Stimulated activated CD8-positive, alpha-beta memory T cell treated with anti-CD3 and anti-CD28 coated beads, Interleukin-7, amount 100 ng/mL, for 1 hour (primary cell): Measurements from ENCODE around the gene DPYD.

Experiments
- DNase-seq, 2 donors: peaks; one replicate each; pipeline ENCODE4 v3.0.0-alpha.2; 2020; ENCODE audit warnings: low read depth in 2 of 2

DPYD gene

DNA sequence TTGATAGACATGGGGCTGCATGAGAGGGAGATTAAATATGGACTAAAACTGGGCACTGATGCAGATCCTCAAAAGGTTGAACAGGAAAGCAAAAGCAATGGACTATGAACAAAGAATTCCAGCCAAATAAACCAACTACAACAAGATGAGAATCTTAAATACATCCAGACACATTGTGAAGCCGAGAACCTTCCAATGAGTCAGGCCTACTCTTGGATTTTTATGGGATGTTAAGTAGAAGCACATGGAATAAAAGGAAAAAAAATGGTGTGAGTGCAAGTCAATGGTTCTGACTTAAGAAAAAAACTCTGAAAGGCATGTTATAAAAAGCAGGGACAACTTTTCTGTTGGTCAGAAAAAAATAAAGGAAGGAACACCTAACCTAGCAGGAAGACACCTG lies 227.2 kb downstream of the DPYD start:
- no peak for DNase-seq

DNA sequence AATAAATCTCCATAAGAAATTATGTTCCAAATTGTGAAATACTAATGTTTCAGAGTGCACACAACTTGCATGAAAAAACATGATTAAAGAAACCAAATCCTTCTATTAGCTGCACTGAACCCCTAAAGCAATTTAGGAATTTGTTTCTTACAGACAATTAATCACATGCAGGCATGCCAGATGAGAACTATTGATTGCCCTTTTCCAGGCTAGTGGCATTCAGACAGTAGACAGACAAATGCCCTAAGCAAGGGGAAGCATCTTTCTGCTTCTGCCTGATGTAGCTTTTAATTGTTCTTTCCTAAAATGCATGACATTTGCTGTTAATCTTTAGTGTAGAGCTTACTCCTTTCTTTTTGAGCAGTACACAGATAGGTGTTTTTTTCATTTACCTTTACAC lies 229.5 kb downstream of the DPYD start:
- no peak for DNase-seq

DNA sequence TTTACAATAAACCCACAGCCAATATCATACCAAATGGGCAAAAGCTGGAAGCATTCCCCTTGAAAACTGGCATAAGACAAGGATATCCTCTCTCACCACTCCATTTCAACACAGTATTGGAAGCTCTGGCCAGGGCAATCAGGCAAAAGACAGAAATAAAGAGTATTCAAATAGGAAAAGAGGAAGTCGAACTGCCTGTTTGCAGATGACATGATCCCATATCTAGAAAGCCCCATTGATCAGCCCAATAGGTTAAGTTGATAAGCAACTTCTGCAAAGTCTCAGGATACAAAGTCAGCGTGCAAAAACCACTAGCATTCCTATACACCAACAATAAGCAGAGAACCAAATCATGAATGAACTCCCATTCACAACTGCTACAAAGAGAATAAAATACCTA lies 235.5 kb downstream of the DPYD start:
- DNase-seq = no peak

DNA sequence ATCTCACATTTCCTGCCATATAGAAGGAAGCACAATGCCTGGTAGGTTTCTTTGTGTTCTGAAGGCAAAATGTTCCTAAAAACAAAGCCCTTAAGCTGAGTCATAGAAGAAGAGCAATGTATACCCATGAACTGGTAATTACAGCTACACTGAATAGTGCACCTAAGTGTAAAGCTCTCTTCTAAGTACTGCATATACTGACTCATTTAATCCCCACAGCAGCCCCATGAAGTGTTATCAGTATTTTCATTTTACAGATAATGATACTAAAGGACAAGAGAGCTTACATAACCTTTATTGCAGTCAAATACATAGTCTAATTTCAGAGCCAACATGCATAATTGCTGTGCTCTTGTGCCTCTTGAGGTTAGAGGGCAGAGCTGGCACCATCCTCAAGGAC lies 239.9 kb downstream of the DPYD start:
- DNase-seq = no peak

DNA sequence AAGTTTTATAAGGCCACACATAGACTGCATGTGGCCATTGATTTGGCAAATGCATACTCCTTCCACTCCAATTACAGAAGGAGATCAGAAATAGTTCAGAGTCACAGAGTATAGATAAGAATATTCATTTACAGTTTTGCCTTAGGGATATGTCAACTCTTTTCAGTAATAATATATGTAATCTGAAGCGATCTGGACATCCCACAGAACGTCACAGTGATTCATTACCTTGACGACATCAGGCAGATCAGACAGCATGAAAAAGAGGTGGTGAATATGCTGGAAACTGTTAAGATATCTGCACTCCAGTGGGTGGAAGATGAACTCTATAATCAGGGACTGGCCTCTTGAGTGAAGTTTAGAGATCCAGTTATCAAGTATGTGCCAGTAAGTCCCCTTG lies 240.4 kb downstream of the DPYD start:
- no peak for DNase-seq

DNA sequence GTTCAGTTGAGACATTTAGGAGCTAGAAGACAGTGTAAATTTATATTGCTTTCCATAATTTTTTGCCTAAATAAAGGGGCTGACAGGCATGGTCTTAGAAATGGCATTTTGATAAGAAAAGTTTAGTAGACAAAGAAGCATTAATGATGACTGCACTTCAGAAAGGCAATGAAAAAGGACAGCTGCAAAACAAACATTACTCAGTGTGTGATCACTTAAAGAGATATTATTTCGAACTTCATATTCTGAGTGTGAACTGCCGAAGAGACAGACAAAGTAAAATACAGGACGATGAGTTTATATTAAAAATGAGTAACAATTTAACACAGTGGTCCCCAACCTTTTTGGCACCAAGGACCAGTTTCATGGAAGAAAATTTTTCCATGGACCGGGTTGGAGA lies 243.1 kb downstream of the DPYD start:
- DNase-seq = no peak

DNA sequence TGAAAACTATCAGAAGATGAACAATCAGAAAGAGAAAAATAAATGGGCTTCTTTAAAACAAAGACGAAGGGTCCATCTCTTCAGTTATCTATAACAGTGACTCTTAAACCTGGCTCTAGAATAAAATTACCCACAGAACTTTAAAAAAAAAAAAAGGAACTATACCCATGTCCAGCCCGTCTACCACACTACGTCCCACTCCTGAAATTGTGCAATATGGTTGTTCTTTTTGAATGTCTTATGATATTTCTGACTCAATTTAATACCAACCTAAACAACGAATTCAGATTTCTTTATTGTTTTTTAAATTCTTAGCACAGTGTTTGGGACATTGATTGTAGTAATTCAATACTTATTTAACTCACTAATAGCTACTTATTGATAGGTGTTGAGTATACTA lies 246.3 kb downstream of the DPYD start:
- DNase-seq = no peak

DNA sequence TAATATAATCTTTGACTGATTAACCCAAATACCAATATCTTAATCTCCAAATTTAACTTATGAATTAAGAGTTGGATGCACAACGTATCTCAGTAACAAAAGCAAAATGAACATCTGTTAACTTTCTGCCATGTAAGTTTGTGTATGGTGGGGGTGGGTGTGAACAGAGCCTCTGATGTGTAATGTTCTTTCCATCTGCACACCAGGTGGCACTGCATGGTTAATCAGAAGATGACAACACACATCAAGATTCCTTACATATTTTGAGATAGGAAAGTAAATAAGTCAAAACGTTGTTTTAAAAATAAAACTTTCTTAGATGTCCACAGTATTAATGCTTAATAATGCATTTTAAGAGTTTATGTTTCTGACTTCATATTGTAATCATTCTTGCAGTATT lies 251.9 kb downstream of the DPYD start:
- no peak for DNase-seq

DNA sequence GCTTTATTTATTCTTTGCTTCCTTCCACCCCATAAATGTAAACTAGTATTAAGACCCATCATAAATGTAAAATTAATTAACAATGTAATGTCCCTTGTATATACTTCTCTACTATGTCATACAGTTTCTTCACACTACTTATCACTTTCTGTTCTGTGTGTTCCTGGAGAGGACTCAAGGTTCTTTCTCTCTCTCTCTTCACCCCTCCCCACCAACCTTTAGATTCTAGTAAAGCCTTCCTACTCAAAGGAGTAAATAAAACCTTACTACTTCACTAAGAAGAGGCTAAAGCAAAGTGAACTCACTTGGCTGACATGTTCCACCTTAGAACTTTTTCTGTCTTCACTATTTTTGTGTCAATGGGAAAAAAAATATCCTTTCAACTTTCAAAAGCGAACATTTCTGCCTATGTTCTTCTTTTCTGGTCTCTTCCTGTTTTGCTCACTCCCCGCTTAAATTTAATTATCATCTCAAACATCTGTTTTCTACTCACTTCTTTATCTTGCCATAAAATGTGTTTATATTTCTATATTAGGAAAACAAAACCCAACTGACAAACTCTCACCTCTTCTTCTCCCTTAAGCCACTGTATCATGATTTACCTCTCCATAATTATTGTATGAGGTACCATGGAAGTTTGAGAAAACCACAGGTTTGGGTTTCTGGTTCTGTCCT lies 260.3 kb downstream of the DPYD start:
- no peak for DNase-seq

DNA sequence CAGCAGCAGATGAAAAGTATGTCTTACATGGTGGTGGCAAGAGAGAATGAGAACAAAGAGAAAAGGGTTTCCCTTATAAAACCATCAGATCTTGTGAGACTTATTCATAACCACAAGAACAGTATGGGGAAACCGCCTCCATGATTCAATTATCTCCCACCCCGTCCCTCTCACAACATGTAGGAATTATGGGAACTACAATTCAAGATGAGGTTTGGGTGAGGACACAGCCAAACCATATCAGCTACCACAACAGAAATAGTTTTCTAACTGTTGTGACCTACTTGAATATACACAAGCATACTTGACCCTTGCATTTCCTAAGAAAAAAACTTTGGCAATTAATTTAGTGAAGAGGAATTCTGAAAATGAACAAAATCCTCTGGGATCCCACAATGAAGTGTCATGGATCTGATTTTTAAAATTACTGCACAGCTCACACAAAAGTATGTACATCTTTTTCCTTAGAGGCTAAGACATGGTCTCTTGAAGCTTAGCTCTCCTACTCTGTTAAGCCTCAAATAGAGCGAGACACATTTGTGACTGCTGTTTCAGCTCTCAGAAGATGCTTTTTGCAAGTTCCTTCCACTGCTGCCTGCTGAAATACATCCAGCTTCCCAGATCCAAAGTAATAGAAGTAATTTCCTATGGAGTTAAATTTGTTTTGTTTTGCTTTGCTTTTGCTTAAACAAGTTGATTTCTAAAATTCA lies 265.8 kb downstream of the DPYD start:
- no peak for DNase-seq

DNA sequence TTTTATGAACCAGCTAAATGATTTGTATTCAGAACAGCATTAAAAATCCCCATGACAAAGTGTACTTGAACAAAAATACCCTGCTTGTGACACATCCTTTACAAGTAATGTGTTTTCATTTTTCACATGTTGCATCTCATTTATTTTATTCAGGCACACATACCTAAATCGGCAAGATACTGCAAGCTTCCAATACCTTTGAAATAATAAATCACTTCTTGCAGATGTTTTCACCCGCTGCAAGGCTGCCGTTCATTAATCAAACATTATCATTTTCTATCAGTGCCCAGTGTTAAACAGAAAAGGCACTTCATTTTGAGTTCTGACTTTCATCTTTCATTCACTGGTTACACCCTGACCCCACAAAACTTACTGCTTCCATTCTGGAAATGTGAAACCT lies 269.6 kb downstream of the DPYD start:
- no peak for DNase-seq

DNA sequence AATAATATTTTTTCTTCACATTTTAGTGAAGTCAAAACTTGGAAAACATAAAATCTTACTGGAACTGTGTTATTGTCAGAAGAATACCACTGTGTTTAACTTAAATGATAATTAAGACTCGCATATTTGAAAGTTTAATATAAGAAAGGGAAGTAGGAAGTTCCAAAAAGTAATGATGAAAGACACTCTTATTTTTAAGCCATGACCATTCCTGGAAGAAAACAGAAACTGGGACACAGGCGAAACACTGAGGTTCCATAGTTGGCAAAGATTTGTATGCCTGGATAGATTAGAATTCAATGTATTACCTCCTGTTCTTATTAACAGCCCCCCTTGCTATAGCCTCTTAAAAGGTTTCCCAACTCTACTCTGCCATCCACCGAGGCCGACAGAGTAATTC lies 271.2 kb downstream of the DPYD start:
- no peak for DNase-seq

DNA sequence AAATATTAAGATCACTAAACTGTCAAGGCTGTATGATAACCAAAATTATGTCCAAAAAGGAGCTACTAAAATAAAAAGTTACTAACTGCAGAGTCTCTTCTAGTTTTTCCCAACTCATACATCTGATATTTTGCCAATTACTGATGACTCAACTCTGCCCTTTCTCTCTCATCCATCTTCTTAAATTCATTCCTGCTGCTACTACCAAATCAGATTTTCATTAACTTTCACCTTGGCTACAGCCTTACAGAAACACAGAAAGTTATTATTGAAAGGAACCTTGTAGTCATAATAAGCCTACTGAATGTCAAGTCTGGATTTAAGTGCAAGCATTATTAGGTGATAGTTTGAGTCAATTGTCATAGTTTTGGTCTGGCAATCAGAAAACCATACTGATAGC lies 273.1 kb downstream of the DPYD start:
- DNase-seq = no peak

DNA sequence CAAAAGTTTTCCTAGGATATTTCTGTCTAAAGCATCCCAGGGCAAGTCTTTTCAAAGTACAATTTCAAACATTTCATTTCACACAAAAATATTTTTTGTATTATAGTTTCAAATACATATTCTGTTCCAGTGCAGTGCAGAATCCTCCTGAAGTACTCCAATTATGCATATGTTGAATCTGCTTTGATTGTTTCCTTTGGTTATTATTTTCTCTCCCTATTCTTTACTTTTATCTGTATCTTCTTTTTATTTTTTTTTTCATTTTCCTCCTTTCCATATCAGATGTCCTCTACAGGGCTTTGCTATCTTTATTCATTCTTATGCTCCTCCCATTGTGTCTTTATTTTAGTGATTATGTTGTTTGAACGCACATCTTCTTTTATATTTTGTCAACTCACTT lies 274.8 kb downstream of the DPYD start:
- DNase-seq = no peak

DNA sequence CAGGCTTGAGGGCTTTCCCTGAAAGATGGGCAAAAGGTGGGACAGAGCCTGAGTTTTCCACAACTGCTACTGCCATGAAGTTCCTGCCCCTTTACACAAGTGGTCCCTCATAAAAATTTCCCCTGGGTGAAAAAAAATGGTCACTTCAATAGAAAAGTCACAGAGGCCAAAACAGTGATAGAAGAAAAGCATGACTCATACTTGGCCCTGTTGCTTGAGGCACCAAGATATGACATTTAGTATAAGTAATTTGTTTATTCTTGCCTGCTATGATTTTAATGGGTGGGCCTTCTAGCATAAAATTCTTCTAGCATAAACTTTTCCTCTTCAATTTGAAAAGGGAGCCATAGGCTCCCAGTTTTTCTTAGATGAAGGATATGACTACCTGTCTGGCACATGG lies 280.2 kb downstream of the DPYD start:
- DNase-seq = no peak

DNA sequence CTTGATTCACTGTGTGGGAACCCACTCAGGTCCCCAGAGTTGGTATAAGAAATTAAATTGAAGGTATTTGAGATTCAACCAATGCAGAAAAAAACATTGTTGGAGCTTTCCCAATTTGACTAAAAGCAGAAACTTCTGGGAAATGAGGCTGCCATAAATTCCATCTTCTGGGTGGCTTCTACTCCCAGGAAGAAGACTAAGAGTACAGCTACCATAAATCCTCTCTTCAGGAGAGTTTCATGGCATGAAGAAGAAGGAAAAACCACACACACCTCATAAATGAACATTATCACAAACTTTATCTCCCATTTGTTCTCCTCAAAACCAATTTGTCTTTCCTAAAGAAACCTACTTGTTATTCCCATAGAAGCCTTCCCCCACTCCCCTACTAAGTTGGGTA lies 283.9 kb downstream of the DPYD start:
- no peak for DNase-seq

DNA sequence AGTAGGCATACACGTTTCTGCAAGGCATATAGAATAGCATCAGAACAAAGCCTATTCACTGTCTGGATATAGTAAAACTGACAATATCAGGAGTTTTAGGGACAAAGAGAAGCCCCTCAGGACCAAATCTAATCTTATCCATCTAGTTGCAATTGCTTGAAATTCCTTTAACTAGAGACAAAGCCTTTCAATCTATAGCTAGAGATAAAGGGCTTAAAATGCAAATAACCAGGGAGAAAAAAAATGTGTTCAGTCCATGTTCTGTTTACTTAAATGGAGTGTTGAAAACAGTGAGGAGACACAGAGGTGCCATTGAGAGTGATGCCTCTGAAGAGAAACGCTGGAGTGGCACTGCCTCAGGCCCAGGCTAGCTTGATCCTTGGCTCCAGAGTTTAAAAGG lies 286.1 kb downstream of the DPYD start:
- no peak for DNase-seq

DNA sequence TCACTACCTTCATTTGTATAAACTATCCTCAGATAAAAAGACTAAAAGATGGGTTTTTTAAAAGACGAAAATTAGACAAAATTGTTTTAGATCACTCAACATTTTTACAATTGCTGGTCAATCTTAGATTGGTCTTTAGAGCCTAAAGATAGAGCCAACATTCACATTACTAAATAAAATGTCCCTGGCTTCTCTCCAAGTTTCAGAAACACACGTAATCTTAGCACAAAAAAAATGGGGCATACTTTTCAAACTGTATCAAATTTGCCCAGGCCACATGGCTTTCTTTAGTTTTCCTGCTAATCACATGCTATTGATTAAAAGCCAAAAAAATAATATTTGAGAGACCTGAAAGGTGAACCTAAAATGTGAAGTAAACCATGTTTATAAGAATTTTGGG lies 288.1 kb downstream of the DPYD start:
- no peak for DNase-seq

DNA sequence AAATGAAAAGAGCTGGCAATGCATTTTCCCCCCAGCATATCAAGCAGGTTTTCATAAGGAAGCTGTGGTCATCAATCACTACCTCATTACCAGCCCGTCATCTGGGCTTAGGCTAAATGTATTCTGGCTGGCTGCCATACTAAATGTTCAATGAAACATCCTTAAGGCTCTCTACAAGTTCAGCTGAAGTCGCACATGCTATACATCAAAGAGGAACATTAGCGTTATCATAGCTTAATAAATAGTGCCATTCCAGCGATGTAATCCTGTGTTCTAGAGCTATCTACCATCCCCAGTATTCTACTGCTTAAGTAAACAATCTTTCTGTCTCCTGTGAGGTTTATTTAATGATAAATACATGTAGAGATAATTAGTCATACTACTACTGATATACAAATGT lies 288.8 kb downstream of the DPYD start:
- no peak for DNase-seq

DNA sequence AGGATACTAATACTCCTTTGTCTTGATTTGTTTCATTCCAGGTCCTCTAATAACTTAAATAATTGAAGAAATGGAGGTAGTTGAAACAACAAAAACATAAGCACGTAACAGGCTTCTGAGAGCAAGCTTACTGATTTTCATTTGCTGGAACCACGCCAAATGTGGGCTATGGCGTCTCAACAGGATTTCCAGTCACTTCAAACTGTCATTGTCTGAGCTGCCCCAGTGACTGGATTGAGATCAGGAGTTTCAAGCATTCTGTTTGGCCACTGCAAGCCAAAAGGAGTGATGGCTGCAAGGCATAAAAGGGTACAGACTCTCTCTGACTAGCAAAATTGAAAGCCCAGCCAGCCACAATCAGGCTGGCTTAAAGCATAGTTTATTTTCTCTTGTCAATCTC lies 289.9 kb downstream of the DPYD start:
- no peak for DNase-seq

DNA sequence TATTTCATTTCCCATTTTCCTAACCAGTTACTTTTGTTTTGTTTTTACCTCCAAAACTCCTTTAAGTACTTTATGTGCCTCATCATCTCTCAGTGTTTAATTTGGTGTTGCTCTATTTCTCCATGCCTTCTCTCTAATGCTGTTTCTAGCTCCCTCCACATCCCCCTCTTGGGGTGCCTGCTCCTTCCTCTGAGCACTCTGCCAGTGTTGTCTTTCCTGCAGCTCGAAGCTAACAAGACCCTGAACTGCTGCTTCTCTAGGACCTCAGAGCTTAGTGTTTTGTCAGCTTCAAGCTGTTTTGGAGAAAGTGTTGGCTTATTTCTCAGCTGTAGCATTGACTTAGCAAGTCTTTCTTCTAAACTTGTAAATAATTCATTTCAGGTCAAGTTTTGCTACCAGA lies 290.6 kb downstream of the DPYD start:
- no peak for DNase-seq

DNA sequence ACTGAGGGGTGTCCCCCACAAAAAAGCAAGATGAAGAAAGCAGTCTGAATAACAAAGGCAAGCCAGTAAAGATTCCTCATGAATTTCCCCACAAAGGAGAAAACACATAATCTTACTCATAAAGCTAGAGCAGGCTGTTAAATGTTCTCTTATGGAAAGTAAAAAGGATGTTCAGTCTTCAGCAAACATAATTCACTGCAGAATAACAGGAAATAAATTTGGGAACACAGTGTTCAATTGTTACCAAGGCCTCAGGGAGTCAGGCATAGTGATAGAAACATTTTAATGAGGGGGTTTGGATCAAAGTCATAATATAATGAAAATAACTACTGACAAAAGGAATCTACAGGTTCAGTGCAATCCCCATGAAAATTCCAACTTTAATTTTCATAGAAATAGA lies 297.6 kb downstream of the DPYD start:
- DNase-seq = no peak

DNA sequence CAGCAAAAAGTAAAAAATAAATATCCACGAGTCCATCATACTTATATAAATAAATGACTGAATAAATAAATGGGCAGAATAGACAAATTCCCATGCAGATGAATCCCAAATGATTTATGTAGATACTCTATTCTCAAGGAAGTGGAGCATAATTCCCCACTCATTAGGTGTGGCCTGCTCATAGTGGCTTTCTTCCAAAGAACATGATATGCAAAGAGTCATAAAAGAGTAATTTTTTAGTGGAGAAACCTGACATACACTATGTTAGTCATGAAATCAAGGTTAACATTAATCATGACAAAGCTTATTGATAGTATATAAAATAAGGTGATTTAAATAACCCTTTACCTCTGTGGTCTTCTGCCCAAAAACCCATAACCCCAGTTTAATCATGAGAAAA lies 298.9 kb downstream of the DPYD start:
- no peak for DNase-seq

DNA sequence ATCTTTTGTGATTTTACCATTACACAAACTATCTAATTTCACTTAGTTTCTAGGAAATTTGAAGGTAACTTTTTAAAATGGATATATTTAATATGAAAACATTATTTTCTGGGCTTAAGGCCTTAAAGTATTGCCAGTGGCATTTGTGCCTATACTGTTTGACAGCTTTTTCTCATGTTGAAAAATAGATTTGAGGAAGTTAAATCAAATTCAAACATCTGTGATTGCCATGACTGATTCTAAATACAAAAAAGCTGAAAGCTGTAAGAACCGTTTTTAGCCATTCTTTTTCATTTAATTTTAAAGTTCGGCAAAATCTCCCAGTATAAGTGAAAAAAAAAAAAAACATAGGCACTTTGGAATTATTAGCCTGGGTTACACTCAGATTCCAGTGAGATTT lies 301.1 kb downstream of the DPYD start:
- DNase-seq = no peak
